Cardiac muscle cell (in vitro differentiated cells and primary cell): ENCODE results near the gene BACH1. TPM values are rescaled to one million over a fixed set of nuclear protein-coding genes. Genes with fewer than 3 reads are reported as not detected.
A peak's percentile ranks its signal among the peaks of the same experiment; 100 is the strongest.

Experiments
- DNase-seq, 2 donors: peaks; one replicate each; pipeline versions ENCODE4 v3.0.0 to v3.0.0-alpha.2; 2010 to 2017; ENCODE audit warnings: low read depth in 1 of 2, low spot score in 1 of 2
- H3K27ac ChIP-seq: fragments of 200-600 bp; sonication (generic); 2 replicates; pipeline ENCODE4 v1.5.1; 2016
- H3K27me3 ChIP-seq: fragments of 200-600 bp; sonication (generic); 2 replicates; pipeline ENCODE4 v1.6.0; 2016; ENCODE audit warnings: control low read depth
- H3K36me3 ChIP-seq: fragments of 200-600 bp; sonication (generic); 2 replicates; pipeline ENCODE4 v1.5.1; 2016; ENCODE audit warnings: control low read depth
- H3K4me1 ChIP-seq: fragments of 200-600 bp; sonication (generic); 2 replicates; pipeline ENCODE4 v1.8.1; 2017; ENCODE audit warnings: low read depth, mild to moderate bottlenecking, mixed run types
- H3K4me3 ChIP-seq: fragments of 200-600 bp; sonication (generic); 2 replicates; pipeline ENCODE4 v1.5.1; 2016; ENCODE audit warnings: mild to moderate bottlenecking
- H3K9me3 ChIP-seq: fragments of 200-600 bp; sonication (generic); 2 replicates; pipeline ENCODE4 v1.5.1; 2017; ENCODE audit warnings: low read depth, mild to moderate bottlenecking, control low read depth
- CTCF ChIP-seq: IDR thresholded peaks from 2 replicates; pipeline ENCODE4 v1.5.1; 2012; ENCODE audit warnings: low read depth, mild to moderate bottlenecking, low read length
- polyA plus RNA-seq: library from polyadenylated mRNA; unstranded; fragments of >200 nt; fragmentation: Nextera tagmentation; extraction: Ambion mirVana; gene quantifications from 2 replicates; pipeline ENCODE4 v1.2.1, GENCODE V29; 2016
- total RNA-seq: library from RNA; depleted of rRNA; stranded (reverse); fragments of >200 nt; gene quantifications from 2 replicates; pipeline ENCODE4 v1.2.3, GENCODE V29; 2016

BACH1 gene
- total and polyA plus RNA-seq, 2 experiments from 2014 or later, result 17.2 to 32.3 TPM

- no peaks in the 10 kb centered on the region for H3K36me3 ChIP-seq
- no peak for DNase-seq
- H3K9me3 ChIP-seq, result no peaks in the 10 kb centered on the region
- H3K27me3 ChIP-seq, result no peaks in the 10 kb centered on the region
- no peak overlapping the region for H3K27ac ChIP-seq
- no peaks in the 10 kb centered on the region for H3K4me1 ChIP-seq
- TF ChIP-seq CTCF, result no peak
- H3K4me3 ChIP-seq, result no peak overlapping the region
These were observed 41.0 kb upstream of the BACH1 start for GRCh38 chr21:29257701-29258100.

DNA sequence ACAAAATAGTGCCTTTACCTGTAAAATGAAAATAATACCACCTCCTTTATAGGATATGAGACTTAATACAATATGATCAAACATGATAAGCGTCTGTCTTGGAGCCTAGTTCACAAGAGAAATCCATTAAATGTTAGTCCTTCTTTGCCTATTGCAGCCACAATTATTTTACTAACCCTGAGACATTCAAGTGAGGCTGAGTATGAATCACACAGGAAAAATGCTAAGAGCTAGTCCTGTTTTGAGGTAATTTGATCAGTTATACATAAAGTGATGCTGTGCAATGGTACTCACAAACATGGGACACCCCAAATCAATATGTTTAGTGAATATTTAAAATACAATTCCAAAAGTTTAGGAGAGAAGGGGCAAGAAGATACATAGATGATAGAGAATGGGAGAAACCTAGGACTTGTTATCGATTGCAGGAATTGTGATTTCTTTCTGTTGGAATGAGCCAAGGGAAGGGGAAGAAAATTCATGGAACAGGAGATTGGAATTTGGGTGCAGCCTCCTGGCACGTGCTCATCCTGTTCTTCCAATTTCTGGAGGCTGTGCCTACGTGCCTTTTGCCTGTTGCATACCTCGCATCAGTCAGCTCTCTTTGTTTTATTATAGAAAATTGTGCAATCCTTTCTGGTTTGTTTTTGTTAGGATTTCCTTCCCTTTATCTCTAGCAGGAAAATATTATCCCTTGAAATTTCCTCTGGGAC, 39.9 kb upstream of the BACH1 start:
- TF ChIP-seq CTCF, result no peak
- Histone ChIP-seq H3K9me3 (no peaks in the 10 kb centered on the region), H3K36me3 (no peaks in the 10 kb centered on the region), H3K4me1 (no peaks in the 10 kb centered on the region), H3K4me3 (no peak overlapping the region), H3K27ac (no peak overlapping the region), H3K27me3 (no peaks in the 10 kb centered on the region)
- DNase-seq, result peak in 1 of 2 donors; percentile 80

DNA sequence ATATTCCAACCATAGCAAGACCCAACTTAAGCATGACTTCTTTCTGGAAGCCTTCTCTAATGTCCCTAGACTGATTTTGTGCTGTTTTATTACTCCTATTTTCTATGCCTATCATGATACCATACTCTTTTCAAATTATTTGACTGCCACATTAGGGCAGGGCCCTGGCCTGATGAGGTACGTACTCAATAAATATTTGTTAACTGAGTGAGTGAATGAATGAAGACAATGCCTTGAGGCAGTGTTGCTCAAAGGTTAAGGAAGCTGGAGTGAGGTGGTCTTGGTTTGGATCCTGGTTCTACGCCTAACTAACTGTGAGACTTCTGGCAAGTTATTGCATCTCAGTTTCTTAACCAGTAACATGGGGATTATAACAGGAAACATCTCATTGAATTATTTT, 38.3 kb upstream of the BACH1 start:
- DNase-seq, result no peak
- H3K27ac ChIP-seq, result no peak overlapping the region
- H3K4me3 ChIP-seq, result no peak overlapping the region
- no peaks in the 10 kb centered on the region for H3K9me3 ChIP-seq
- H3K27me3 ChIP-seq, result no peaks in the 10 kb centered on the region
- H3K36me3 ChIP-seq, result no peaks in the 10 kb centered on the region
- no peak for TF ChIP-seq CTCF
- H3K4me1 ChIP-seq, result no peaks in the 10 kb centered on the region

DNA sequence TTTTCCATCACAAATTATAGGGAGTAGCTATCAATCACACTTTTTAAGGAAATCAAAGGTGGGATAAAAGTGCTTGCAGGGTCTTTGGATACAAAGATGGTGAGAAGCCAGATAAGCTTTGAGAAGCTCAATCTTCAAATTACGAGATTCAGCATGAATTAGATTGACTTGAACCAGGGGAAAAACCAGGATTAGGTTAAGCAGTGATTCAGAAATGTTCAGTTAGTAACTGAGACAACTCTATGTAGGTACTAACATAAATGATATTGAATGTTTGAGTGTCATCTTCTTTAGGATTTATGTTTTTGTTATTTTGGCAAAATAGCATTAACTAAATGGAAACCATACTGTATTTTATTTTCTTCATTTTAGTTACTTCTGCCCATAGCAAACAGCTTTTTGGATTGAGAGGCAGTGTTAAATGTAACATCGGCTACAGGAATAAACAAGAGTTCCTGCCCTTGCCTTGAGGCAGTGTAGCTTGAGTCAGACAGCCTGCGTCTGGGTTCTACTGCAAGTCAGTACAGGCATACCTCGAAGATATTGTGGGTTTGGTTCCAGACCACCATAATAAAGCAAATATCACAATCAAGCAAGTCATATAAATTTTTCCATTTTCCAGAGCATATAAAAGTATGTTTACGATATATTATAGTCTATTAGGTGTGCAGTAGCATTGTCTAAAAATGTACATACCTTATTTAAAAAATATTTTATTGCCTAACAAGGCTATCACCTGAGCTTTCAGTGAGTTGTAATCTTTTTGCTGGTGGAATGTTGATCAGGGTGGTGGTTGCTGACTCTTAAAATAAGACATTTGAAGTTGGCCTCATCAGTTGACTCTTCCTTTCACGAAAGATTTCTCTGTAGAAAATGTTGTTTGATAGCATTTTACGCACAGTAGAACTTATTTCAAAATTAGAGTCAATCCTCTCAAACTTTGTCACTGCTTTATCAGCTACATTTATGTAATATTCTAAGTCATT, 36.9 kb upstream of the BACH1 start:
- no peaks in the 10 kb centered on the region for H3K27me3 ChIP-seq
- DNase-seq, result no peak
- H3K27ac ChIP-seq, result no peak overlapping the region
- no peaks in the 10 kb centered on the region for H3K36me3 ChIP-seq
- H3K4me3 ChIP-seq, result no peak overlapping the region
- H3K9me3 ChIP-seq, result no peaks in the 10 kb centered on the region
- H3K4me1 ChIP-seq, result no peaks in the 10 kb centered on the region
- no peak for TF ChIP-seq CTCF

DNA sequence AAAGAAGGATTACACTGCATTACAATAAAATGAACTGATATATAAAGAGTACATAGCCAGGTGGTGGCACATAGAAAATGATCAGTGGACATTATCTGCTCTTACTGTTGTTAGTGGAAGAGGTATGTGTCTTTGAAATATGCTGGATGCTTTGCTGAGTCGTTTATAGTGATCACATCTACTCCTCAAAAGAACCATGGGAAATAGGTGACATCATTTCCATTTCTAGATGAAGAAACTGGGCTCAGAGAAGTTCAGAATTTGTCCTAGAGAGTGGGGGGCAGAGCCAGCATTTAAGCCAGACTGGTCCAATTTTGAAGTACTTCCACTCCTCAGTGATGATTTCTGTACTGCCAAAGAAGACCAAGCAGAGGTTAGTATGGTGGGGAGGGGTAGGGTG, 34.0 kb upstream of the BACH1 start:
- Histone ChIP-seq H3K4me3 (no peak overlapping the region), H3K4me1 (no peaks in the 10 kb centered on the region), H3K36me3 (no peaks in the 10 kb centered on the region), H3K27me3 (no peaks in the 10 kb centered on the region), H3K27ac (no peak overlapping the region), H3K9me3 (no peaks in the 10 kb centered on the region)
- DNase-seq, result no peak
- TF ChIP-seq CTCF, result no peak
